22Rv1 (cell line): ENCODE data around the gene SFXN1.

ENCODE experiments used
- H3K27ac ChIP-seq: fragments of 450-650 bp; 2 replicates; pipeline ENCODE4 v1.5.1; 2017
- CTCF ChIP-seq: fragments of 450-650 bp; IDR thresholded peaks from 2 replicates; pipeline ENCODE4 v1.5.1; 2017; ENCODE audit warnings: mild to moderate bottlenecking
- ZFX ChIP-seq: fragments of 450-650 bp; IDR thresholded peaks from 2 replicates; pipeline ENCODE4 v1.6.1; 2017; ENCODE audit warnings: antibody characterized with exemption, borderline replicate concordance

The SFXN1 gene

GRCh38 chr5:175551266-175551665, 72.9 kb downstream of the SFXN1 start:
- no peak overlapping the region for H3K27ac ChIP-seq
- TF ChIP-seq ZFX: no peak
- no peak for TF ChIP-seq CTCF

- TF ChIP-seq CTCF: no peak
- no peak for TF ChIP-seq ZFX
- H3K27ac ChIP-seq: no peak overlapping the region
Observed at GRCh38 chr5:175554296-175554695, 75.9 kb downstream of the SFXN1 start.

- H3K27ac ChIP-seq: no peak overlapping the region
- TF ChIP-seq CTCF (no peak), ZFX (no peak)
Observed at GRCh38 chr5:175555168-175555785, 76.9 kb downstream of the SFXN1 start.

- H3K27ac ChIP-seq: no peak overlapping the region
- TF ChIP-seq ZFX (no peak), CTCF (no peak)
Observed at GRCh38 chr5:175556794-175557193, 78.4 kb downstream of the SFXN1 start.

GRCh38 chr5:175557778-175558177, 79.4 kb downstream of the SFXN1 start:
- H3K27ac ChIP-seq: no peak overlapping the region

GRCh38 chr5:175558801-175559480, 80.6 kb downstream of the SFXN1 start:
- no peak for TF ChIP-seq CTCF
- TF ChIP-seq ZFX: no peak
- H3K27ac ChIP-seq: no peak overlapping the region

More at GRCh38 chr5:175557778-175558177, 79.4 kb downstream of the SFXN1 start:
- no peak for TF ChIP-seq ZFX
- no peak for TF ChIP-seq CTCF

GRCh38 chr5:175560011-175560410, 81.7 kb downstream of the SFXN1 start:
- no peak overlapping the region for H3K27ac ChIP-seq
- TF ChIP-seq ZFX (no peak), CTCF (no peak)
